ENCODE results near the gene GOLT1A.

Gene GOLT1A

DNA sequence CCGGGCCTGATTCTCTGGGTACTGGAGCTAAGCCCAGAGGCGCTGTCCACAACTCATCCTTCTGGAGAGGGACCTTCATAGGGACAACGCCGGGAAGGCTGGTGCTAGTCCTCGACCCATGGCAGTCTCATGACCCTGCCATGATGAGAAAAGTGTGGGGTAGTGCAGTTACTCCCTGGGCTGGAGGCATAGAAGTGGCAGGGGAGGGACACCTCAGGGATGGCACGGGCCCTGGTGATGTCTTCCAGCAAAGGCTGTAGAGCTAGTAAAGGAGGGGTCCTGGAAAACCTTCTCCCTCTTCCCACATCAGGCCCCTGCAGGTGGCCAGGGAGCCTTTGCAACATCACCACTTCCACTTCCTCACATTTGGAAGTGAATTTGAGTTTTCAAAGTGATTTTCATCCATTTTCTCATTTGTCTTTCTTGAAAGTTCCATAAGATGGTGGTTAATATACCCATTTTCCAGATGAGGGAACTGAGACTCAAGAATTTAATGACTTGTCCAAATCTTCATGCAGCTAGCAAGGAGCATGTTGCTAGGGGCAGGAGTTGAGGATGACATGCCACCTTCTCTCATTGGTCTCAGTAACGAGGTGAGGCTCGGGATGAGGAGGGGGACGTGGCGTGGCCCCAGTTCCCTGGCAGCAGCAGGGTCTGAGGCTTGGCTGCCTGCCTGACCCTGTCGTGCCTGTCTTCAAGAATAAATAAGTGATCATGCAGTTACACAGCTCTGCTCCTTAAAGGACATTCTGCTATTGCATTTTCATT is 3.3 kb upstream of the GOLT1A start:
- DNase-seq: no peak

DNA sequence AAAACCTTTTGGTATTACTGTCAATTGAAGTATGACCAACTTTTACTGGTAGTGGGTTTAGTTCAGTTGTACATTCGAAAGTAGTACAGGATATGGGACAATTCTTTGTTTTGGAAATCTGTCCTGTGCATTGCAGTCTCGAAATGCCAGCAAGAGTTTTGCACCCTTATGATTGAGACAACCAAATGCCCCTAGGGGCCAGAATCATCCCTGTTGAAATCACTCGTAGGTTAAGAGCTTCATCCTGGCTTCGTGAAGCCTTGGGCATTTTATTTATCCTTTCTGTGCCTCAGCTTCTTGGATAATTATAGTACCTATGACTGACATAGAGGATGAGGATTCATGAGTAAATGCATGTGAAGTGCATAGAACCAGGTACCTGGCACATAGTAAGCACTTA is 2.4 kb upstream of the GOLT1A start:
- DNase-seq: no peak

DNA sequence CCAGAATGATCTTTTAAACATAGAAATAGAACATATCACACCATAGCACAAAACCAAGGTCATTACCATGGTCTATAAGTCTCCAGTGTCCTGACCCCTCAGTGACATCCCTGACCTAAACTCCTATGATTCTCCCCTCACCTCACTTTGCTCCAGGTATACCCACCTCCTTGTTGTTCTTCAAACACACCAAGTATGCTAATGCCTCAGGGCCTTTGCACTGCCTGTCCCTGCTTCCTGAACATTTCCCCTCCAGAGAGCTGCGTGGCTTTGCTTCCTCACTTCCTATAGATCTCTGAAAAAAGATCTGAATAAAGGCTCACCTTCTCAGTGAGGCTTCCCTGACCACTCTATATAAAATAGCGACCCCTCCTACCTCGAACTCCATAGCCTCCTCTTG is 1.1 kb downstream of the GOLT1A start:
- no peak for DNase-seq

DNA sequence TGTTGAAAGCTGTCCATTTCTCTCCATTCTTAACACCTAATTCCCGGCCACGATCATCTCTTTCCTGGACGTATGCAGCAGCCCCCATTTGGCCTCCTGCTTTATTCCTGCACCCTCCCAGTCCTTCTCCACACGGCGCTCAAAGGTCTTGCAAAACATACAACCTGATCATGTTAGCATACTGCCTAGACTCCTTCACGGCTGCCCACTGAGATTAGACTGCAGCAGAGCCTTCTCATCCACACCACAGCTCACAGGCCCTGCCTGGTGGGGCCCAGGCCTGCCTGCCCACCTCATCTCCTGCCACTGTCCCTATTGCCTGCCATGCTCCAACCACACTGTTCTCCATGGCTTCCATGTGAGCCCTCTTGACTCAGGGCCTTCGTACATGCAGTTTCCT is 2.7 kb downstream of the GOLT1A start:
- no peak for DNase-seq

DNA sequence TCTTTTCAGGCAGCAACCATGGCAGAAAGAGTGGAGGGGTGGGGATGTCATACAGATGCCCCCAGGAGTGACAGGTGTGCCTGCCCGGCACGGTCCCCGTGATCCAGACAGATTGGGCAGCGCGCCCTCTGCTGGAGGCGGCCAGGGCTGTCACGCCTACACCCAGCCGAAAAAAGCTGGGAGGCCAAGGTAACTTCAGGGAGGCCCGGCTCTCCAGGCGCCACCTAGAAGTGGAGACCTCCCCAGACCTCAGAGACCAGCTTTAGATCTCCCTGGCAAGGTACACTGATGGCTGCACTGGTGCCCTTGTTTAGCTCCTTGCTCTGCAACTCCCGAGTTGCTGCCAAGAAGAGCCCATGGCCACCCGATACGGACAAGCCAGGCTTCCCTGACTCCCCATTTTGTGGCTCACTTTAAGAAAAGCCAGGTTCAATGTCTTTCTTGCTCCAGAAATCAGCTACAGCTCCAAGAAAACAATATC is 6.6 kb downstream of the GOLT1A start:
- DNase-seq: no peak

DNA sequence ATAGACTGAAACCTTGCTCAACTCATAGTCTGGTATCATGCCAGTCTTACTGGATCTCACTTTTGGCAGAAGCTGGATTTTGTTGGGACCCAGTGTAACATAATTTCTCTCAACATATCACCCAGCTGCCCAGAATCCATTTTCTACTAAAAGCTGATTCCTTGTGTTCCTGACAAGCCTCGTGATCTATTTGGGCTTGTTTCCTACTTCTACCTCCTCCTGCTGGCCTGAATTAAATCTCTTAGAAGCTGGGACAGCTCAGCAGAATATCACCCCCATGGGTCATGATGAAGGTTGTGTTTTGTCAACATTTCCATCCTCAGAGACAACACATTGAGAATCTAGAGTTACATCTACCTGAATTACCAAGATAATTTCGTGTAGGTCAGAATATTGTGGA is 7.7 kb downstream of the GOLT1A start:
- DNase-seq: no peak

DNA sequence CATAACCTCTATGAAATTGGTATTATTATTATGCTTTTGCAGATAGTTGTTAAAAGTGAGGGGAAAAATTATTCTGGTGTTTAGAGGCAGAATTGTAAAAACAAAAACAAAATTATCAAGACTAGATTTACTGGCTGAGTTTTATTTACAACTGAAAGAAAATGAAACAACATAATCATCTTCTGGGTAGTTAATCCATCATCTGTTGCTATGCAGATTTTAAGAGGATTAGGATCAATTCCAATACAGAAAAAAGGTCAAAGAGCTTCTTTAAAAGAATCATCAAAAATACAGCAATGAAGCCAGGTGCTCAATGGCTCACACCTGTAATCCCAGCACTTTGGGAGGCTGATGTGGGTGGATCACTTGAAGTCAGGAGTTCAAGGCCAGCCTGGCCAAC is 8.3 kb downstream of the GOLT1A start:
- no peak for DNase-seq

DNA sequence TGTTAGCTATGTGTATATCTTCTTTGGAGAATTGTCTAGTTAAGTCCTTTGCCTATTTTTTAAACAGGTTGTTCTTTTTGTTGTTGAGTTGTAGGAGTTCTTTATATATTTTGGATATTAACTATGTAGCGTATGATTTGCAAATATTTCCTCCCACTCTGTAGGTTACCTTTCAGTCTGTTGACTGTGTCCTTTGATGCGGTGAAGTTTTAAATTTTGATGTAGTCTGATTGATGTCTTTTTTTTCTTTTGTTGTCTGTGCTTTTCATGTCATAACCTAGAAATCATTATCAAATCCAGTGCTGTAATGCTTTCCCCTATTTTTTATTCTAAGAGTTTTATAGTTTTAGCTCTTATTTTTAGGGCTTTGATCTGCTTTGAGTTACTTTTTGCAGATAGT is 8.8 kb downstream of the GOLT1A start:
- no peak for DNase-seq

DNA sequence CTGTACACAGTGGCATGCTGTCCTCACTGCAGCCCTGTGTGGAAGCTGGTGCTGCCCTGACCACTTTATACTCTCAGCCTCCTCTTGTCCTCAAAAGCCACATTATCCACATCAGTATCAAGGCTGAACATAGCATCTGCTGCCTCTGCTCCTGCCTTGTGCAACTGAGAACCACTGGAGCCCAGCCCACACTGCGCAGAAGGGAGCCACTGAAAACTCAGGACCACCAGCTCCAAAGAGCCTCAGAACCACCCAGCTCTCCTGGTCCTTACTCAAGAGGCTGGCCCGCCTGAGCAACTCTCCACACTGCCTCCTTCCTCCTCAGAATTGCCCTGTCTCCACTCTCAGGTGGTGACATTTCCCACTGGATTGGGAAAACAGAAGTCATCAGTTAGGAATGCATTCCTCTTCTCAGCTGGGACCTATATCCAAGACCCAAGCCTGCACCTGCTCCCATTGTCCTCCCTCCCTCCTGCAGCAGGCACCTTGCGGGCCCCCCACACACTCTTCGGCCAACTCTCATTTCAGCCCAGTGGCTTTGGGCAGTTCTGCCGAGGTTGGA is 10.5 kb downstream of the GOLT1A start:
- DNase-seq: no peak

DNA sequence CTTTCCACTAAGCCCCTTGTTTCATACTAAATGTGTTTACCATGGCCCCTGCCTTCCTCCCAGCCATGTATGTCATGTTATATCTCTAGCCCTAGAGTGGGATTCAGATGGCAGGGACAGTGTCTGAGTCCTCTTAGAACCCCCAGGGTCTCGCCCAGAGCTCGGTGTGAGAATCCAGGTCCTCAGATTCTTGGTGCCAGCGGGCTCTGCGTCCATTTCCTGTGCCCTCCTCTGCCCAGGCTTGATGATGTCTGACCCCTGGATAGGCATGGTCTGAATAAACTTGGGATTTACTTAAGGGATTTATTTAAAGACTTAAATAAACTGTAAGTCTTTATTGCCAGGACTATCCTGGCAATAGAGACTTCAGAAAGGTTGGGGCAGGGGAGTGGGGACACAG is 11.3 kb downstream of the GOLT1A start:
- DNase-seq: no peak

DNA sequence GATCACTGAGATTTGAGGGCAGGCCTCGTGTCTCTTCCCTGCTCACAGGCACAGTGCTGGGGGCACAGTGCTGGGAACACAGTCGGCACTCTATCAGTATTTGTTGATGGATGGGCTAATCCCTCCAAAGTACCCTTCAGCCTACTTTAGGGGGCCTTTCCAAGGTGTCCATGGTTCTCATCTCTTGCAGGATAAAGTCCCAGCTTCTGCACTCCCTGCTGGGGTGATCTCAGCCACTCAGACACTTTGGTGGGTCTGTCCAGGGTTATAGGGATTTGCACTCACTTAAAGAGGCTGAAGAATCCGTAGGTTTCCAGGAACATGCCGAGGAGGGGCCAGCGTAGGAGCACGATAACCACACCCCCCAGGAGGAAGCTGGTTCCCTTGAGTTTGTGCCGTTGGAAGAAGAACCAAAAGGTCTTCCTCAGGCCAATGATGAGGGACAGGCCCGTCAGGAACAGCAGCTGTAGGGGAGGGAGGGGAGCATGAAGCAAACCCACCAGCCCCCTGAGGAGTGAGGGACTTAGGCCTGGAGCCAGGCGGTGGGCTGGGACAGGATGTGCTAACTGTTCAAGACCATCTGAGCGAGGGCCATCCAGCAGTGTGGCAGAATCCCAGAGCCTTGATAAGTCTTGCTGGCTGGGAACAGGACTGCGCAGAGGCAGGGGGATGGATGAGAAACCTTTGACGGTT is 12.3 kb downstream of the GOLT1A start:
- no peak for DNase-seq

DNA sequence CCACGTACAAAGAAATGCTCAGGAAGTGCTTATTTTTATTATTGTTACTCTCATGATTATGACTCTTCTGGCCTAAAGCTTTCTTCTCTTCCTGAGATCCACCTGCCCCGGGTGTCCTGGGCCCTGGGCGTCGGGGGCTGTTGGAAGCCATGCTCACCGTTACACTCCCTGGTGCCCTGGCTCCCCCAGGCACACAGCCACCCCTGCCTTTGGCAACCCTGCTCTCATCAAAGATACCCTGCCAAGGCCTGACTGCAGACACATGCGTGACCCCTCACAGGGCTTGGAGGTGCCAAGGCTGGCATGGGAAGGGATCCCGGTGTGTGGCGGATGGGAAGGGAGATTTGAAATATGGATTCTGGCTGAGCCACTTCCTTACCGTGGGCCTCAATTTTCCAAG is 14.2 kb downstream of the GOLT1A start:
- no peak for DNase-seq

DNA sequence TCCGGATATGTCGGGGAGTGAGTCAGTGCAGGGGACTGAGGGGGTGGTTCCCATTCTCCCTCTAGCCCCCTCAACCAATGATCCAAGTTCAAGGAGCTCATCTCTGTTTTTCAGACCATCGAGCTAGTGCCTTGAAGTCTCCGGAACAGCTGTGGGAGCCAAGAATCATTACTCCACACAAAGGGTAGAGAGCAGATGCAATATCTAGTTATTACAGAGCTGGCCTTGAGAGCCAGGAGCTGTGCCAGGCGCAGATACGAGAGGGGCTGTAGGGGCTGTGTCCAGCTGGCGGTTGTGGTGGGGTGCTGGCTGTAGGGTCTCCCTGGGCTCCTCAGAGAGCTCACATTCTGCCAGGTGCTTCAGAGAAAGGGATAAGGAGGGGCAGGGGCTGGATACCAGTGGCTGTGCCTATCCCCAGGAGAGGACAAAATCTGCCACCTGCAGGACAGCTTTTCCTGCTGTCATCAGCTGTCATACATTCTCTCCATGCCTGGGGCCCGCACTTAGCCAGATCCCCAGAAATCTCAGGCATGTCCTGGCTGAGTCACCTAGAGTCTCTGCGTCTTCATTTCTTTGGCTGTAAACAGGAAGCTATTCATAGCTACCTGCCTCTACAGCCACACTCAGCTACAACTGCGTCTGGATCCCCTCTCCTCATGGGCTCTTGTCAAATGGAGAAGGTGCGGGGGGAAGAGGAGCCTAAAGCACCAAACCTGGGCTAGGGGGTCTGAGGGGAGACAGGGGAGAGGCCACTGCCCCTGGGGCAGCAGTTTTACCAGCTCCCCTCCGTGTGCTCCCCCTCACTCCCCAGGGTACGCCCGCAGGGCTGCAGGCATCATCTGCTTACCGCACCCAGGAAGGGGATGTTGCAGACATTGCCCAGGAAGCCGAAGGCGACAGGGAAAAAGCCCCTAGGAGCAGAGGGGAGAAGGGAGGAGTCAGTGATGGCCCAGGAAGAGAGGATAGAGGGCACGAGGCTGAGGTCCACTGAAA is 15.1 kb downstream of the GOLT1A start:
- DNase-seq: no peak

DNA sequence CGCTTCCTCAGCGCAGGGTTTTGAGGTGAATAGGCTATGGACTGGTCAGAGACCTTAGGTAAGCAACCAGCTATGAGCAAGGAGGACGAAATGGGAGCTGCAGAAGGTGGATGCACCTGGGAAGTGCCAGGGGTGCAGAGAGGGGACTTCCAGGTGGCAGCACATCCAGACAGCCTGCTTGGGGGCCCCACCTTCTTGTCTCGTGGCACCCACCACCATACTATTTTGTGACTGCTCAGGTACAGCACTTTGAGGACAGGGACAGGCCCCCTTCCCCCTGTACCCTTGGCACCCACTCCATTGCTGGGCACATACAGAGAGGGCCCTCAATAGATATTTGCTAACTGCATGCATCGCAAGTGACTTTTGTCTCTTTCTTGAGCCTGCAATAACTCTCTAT is 16.7 kb downstream of the GOLT1A start:
- DNase-seq: no peak

DNA sequence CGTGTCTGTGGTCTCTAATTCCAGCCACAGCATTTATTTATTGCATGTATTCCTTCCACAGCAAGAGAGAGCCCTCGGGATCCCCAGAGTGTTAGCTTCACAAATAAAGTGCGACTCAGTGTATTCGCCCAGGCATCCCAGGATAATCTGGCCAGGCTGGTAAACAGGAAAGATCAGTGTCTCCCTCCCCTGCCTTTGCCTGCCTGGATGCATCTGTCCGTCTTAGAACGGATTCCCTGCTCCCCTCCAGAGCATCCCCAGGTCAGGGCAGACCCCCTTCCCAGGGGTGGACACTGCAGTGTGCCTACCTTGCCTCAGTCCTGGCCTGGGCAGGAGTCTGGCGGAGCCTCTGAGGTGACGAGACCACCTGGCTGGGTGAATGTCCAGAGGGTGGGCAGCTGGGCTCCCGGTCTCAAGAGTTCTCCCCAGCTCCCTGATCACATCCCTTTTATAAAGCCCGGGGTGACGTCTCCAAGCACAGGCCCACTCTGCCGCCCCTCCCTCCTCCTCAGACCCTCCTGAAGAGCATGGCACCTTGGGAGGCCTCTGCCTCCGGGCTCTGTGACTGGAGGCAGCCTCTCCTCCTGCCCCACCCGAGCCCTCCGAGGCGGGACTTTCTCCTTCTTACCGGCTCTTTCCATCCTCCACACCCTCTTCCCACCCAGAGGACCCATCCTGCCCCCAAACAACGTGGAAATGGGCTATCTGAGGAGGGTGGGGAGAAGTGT is 17.6 kb downstream of the GOLT1A start, which contains the start of gene KISS1:
Gene KISS1, minus strand, starts transcription at position 424 of the 728 bp plus-strand sequence. CDS start 3,615 bp downstream, outside the sequence.
- DNase-seq: no peak

DNA sequence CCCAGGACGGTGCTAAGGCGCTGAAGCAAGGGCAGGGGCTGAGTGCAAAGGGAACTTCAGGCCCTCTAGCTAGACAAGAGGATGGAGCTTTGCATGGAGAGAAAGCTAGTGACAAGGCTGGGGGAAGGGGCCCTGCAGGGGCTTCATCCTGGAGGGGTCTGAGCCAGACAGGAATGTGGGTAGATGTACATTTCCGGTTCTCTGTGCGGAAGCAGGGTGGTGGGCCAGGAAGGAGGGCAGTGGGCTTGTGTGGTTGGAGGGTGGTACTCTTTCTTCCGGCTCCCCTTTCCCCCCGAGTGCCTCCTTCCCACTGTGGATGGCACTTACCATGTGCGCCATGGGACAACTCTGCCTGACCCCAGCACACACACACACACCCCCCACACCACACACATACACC is 19.0 kb downstream of the GOLT1A start:
- no peak for DNase-seq

DNA sequence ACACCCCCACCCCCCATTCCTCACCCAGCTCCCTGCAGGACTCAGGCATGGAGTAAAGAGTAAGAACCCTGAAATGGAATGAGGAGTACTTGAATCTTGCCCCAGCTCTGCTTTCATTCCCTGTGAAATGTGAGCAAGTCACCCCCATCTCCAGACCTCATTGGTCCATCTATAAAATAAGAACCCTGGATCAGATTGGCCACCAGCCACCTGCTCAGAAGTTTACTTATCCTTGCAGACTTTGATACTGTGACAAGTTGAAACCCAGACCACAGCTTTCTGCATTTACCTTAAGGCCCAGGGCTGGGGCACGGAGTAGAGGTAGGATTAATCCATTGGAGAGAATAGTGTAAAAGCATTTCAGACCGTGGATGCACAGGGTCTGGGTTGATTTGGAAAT is 19.7 kb downstream of the GOLT1A start:
- no peak for DNase-seq

DNA sequence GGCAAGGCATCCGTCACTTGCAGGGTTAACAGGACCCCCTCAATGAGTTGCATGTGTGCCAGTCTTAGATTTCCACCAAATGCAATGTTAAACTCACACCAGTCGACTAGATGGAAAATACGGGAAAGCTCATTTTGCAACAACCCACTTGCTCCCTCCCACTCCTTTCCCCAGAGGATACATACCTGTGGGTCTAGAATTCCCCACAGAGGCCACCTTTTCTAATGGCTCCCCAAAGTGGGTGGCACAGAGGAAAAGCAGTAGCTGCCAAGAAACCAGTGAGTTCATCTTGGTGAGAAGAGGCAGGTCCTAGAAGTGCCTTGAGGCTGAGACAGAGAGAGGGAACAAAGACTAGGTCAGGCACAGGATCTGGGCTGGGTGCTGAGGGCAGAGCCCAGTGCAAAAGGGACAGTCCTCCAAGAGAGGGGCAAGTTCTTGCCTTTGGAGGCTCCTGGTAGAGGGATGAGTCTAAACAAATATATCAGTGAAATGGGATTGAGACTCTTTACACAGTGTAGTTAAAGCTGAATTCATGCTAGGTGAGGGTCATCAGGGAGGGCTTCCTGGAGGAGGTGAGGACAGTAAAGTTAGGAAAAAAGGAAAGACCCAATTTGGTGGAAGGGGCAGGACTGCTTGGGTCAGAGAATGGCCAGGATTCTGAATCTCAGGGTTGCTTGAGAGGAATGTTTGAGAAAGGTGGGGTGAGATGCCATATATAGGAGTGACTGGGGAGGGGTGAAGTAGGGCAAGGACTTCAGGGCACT is 21.0 kb downstream of the GOLT1A start:
- no peak for DNase-seq

DNA sequence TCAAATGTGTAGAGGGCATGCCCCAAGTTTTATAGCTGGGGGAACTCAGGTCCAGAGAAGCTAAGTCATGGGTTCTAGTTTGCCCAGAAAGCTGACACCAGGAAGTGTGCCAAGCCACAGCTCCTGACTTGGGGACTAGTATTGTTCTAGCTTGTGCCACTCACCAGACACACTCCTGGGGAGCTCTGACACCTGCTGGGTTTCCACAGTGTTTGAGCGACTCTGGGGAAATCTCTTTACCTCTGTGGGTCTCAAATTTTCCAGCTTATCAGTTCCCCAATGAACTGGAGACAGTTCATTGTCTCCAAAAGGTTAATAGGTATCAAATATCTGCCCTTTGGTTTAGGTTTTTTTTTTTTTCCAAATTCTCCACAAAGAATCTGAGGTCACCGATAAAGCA is 21.7 kb downstream of the GOLT1A start:
- DNase-seq: no peak

DNA sequence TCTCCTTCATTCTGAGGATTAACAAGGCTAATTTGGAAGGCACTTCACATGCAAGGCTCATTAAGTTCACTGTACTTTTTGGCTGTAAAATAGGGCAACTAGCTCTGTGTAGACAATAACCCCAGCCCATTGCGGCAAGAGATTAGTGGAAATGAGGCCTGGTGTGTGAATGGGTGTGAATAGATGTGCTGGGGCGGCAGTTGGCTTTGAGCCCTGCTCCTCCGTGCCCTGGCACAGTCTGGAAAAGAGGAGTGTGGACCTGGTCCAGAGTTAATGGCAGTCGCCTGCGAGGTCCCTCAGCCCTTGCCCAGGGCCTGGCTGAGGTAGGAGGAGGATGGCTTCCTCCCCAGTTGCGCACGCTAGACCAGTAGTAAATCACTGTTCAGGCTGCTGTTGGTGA is 22.3 kb downstream of the GOLT1A start:
- no peak for DNase-seq

All from cerebellar nuclear complex (tissue), 1 donor.